GM19397 (cell line): ENCODE results near the gene PET100.
"Not testable (repeated sequence)": the region's sequence is repeated elsewhere in the genome, so short reads cannot be mapped to it uniquely, and the experiment has no call there.

Source experiments
- ATAC-seq: cut with Tn5 transposase; IDR thresholded peaks from one replicate; pipeline ENCODE4 v1.9.1; 2021; ENCODE audit warnings: mild to moderate bottlenecking, moderate library complexity; ENCODE audit not compliant: unreplicated experiment

Gene PET100

DNA sequence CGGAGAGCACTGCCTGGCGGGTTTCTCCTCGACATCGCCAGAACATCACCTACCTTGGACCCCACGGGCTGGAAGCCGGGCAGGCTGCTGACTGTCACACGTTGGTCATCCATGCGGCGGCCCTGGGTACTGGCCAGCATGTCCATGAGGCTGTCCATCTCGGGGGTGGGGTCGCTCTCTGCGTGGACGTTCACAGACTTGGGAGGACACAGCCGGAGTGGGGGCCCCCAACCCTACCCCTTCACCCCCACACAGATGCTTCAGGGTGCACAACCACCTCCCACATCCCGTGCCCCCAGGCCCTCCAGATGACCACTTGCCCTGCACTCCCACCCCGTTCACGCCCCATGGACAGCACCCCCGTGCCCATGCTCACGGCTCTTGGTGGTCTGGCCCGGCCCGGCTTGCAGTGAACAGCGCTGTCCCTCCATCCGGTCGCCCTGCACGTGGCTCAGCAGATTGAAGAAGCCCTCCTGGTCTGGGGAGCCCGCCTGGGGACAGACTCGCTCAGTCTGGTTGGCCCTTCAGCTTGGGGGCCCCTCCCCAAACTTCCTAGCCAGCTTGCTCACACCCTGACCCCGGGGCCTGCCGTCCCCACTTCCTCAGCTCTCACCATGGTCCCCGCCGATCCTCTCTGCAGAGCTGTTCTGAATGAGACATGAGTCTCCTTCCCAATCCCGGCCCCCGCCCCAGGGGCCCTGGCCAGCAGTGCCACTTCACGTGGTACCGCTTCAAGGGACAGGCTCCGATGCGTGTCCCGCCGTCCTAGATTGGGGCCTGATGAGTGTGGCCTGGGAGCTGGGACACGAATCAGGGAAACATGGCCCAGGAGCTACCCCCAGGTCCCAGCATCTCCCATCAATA, 3.0 kb downstream of the PET100 start:
- ATAC-seq = no peak

DNA sequence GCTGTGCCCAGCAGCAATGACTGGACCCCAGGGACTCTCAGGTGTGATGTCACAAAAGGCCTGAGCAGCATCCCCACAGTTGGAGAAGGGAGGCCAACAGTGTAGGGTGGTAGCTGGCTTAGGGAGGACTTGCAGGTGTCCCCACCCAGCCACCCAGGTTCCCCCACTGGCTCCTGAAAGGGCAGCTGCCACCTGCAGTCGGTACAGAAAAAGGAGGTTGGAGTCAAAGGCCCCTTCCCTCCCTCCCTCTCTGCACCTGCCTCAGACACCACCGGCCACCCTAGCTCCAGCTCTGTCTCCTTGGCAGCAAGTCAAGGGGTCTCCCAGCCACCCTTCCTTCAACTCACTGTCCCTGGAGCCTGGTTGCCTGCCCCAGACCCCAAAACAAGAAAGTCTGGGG, 4.1 kb downstream of the PET100 start, which contains the start of gene PCP2:
PCP2 (minus strand) TSS at position 22 of the 400 bp plus-strand sequence. CDS start 262 bp downstream, outside the sequence.
- ATAC-seq = no peak

DNA sequence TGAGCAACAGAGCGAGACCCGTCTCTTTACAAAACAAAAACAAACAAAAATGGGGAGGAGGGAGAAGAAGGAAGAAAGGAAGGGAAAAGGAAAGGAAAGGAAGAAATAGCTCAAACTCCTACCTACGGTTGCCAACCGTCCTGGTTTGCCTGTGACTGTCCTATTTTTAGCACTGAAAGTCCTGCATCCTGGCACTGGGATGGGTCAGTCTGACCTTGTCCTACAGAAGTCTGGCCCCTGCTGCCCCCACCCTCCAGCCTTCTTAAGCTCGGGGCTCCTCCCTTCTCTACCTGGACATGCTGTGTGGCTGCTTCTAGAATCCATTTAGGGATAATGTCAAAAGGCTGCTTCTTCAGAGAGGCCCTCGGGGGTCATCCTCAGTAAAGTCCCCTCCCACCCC, 6.1 kb downstream of the PET100 start:
- no peak for ATAC-seq

DNA sequence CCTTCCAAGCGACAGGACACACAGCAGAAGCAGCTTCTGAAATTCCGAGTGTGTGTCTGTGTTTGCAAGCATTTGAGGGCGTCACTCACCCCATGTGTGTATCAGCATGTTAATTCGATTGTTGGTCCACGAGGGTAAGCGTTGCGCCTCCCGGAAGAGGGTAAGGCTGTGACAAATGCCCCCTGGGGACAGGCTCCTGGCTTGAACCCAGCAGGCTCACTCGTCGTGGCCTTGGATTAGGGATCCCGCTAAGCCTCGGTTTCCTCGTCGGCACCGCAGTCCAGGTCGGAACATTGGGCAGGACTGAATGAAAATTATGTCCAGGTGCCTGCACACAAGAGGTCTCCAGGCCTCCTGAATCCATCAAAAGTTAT, 6.7 kb downstream of the PET100 start:
- ATAC-seq = no peak

DNA sequence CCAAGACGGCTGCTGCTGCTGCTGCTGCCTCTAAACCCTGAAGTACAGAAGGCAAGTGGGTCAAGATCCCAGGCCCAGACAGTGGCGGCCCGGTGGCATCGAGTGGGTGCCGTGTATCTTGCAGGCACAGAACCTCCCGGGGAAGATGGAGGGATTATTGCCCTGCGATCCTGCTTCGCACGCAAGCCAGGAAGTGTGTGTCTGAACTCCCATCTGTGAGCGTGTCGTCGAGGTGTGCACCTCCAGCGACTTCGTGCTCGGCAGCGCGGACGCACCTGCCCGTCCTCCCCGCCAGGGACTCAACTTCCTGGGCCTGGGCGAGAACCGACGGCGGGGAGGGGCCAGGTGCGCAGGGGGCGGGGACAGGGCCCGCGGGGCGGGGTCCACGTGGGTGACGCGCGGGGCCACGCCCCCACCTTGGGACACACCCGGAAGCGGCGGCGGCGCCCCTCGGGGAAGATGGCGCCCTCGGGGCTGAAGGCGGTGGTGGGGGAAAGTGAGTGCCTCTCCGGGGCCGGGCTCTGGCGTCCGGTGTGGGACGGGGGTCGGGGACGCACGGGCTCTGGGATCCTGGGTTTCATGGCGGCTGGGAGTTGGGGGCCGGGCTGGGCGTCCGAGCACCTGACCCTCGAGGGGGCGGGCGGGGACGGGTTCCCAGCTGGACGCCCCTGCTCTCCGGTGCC, 7.2 kb downstream of the PET100 start, which contains the start of gene STXBP2:
STXBP2 (plus strand) TSS at position 420 of the 683 bp plus-strand sequence; CDS start at position 460, 40 bp downstream.
- ATAC-seq = peak; percentile 69

DNA sequence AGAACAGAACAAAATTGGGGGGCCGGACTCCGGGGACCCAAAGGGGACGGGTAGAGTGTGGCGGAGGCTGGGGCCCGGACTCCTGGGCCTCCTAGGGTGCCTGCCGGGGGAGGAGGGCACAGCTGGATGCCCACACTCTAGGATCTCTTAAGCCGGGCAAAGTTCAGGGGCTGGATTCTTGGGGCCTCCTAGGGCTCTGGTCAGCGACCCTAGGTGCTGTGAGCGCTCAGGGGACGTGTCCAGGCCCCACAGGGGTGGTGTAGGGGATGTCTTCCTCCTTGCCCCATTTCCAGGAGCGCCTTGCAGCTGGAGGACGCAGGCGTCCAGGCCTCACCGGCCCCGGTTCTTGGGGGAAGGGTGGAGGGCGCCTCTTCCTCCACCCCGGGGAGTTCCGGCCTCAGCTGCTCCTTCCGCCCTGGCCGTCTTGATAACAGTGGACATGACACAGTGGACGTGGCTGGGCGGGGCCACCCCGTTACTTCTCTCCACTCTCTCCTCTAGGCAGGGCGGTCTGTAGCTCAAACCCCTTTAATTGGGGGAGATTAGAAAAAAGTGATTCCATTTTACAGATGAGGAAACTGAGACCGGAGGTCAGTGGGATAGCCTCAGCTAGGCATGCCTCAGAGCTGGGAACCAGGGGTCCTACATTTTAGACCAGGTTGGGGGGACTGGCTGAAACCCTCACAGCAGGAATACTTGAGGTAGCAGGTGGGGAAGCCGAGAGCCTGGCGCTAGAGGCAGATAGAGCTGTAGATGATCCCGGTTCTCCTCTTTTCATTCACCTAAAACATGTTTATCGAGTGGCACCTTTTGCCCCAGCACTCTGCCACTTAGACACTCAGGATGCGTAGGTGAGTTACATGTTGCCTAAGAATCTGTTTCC, 8.0 kb downstream of the PET100 start:
- ATAC-seq = no peak

DNA sequence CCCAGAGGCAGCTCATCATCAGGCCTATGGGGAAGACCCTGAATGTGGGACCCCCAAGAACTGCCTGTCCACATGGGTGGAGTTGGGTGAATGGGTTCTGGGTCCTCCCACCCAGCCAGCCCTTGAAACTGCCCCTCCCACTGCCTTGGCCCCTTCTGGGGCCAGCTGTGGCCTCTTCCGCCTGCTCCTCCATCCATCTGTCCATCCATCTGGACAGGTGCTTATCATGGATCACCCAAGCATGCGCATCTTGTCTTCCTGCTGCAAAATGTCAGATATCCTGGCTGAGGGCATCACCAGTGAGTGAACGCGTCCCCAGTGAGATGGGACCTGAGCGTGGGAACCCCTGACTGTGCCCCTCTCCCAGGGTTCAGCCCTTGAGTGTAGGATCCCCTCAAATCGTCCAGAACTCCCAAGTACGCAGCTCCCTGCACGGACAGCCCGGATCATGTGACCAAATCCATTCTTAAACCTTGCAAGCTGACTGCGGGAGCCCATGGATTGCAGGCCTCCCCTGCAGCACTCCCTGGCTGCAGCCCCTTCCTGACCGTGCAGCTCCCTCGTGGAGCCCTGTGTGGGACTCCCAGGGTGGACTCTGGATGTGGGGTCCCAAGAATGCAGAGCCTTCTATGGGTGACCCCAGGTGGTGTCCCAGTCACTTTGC, 9.3 kb downstream of the PET100 start:
- no peak for ATAC-seq

DNA sequence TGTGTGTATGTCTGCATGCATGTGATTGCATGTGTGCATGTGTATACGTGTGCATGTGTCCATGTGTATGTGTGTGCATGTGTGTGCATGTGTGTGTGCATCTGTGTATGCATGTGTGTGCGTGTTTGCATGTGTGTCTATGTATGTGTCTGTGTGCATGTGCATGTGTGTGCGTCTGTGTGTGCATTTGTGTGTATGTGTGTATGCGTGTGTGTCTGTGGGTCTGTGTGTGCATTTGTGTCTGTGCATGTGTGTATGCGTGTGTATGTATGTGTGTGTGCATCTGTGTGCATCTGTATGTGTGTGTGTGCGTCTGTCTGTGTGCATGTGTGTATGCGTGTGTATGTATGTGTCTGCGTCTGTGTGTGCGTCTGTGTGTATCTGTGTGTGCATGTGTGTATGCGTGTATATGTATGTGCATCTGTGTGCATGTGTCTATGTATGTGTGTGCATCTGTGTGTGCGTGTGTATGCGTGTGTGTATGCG, 10.3 kb downstream of the PET100 start:
- no peak for ATAC-seq

DNA sequence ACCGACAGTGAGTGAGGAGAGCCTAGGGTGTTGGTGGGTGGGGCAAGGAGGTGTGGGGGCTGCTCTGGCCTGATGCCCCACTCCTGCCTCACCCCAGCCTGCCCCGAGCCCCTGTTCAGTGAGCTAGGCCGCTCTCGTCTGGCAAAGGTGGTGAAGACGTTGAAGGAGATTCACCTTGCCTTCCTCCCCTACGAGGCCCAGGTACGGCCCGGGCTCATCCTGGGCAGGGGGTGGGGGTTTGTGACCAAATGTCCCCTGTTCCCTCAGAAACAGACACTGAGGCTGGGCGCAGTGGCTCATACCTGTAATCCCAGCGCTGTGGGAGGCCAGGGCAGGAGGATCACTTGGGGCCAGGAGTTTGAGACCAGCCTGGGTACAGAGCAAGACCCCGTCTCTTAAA, 11.2 kb downstream of the PET100 start:
- ATAC-seq = no peak

DNA sequence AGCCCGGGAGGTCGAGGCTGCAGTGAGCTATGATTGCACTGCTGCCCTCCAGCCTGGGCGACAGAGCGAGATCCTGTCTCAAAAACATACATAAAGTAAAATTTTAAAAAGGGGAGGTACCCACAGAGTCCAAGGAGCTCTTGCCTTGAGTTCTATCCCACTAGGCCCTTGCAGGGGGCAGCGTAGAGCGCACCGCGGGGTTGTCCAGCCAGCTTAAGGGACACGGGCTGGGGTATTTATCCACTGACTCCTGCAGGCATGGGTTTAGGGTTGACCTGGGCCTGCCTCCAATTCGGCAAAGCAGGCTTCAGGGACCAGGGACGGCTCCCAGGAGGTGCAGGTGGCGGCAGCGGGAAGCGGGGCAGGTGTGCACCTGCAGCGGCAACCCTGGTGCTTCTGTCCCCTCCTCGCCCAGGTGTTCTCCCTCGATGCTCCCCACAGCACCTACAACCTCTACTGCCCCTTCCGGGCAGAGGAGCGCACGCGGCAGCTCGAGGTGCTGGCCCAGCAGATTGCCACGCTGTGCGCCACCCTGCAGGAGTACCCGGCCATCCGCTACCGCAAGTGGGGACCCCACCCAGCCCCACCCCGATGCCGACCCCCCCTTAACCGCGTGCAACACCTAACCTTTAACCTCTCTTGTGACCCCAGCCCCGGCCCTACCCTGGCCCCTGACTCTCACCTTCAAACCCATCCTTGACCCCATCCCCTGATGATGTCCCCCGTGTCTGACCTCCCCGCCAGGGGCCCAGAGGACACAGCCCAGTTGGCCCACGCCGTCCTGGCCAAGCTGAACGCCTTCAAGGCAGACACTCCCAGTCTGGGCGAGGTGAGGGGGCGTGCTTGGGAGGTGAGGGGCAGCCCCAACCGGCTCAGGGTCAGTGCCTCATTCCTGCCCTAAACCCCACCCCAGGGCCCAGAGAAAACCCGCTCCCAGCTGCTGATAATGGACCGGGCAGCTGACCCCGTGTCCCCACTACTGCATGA, 12.0 kb downstream of the PET100 start:
- ATAC-seq = no peak

DNA sequence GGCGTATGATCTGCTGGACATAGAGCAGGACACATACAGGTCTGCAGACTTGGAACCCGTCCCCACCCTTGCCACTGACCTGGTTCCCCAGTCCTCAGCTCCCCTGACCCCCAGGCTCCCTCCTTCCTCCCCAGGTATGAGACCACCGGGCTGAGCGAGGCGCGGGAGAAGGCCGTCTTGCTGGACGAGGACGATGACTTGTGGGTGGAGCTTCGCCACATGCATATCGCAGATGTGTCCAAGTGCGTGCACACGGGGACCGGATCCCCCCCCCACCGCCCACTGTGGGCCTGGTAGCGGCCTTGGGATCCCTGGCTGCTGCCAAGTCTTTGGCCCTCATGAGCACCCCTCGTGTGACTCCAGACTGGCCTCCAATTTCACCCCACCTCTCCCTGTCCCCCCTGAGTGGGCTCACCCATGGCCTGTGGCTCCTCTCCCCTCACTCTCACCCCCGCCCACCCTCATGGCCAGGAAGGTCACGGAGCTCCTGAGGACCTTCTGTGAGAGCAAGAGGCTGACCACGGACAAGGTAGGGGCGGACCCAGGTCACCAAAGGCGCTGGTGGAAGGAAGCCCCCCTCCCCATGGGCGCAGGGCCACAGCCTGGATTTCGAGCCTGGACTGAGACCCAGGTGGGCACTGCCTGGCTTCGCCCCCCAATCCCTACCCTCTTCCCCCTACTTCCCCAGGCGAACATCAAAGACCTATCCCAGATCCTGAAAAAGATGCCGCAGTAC, 12.9 kb downstream of the PET100 start:
- no peak for ATAC-seq

DNA sequence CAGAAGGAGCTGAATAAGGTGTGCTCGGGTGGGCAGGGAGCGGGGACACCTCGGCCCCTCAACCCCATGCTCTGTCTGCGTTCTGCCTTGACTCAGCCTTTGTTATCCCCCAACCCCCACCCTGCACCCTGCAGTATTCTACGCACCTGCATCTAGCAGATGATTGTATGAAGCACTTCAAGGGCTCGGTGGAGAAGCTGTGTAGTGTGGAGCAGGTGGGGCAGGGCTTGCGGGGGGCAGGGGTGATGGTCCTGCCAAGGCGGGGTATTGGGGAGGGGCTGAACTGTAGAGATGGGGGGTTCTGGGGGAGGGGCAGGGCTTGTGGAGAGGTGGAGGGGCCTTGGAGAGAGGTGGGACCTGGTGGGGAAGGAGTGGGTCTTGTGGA, 13.4 kb downstream of the PET100 start:
- ATAC-seq = no peak

DNA sequence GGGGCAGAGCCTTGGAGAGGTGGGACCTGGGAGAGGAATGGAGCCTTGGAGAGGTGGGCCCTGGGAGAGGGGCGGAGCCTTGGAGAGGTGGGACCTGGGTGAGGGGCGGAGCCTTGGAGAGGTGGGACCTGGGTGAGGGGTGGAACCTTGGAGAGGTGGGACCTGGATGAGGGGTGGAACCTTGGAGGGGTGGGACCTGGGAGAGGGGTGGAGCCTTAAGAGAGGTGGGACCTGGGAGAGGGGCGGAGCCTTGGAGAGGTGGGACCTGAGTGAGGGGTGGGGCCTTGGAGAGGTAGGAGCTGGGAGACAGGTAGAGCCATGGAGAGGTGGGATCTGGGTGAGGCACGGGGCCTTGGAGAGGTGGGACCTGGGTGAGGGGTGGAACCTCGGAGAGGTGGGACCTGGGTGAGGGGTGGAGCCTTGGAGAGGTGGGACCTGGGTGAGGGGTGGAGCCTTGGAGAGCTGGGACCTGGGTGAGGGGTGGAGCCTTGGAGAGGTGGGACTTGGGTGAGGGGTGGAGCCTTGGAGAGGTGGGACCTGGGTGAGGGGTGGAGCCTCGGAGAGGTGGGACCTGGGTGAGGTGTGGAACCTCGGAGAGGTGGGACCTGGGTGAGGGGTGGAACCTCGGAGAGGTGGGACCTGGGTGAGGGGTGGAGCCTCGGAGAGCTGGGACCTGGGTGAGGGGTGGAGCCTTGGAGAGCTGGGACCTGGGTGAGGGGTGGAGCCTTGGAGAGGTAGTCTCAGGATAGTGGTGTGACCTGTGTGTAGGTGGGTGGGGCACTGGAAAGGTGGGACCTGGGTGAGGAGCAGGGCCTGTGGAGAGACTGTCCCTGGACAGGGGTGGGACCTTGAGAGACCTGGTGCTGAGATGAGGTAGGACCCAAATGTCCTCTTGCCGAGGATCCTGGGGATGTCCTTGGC, 14.3 kb downstream of the PET100 start:
- not testable (repeated sequence) for ATAC-seq

DNA sequence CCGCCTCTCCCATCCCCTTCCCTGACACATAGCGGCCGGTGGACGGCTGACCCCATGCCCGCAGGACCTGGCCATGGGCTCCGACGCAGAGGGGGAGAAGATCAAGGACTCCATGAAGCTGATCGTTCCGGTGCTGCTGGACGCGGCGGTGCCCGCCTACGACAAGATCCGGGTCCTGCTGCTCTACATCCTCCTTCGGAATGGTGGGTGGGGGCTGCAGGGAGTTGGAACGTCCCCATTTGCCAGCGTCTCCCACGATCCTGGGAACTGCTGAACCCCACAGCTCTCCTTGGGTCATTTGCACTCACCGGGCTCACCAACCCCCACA, 14.9 kb downstream of the PET100 start:
- no peak for ATAC-seq

DNA sequence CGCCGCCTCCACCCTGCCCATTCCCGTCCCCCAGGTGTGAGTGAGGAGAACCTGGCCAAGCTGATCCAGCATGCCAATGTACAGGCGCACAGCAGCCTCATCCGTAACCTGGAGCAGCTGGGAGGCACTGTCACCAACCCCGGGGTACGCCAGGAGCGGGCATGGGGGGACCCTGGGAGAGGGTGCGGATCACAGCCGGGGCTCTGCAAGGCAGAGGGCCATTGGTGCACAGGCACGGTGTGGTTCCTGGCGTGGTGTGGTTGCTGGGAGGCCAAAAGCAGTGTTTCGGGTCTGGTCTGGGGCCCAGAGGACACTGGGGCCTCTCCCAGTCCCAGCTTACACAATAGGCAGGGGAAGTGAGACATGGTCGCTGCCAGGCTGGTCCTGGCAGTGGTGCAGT, 15.6 kb downstream of the PET100 start:
- ATAC-seq = no peak

DNA sequence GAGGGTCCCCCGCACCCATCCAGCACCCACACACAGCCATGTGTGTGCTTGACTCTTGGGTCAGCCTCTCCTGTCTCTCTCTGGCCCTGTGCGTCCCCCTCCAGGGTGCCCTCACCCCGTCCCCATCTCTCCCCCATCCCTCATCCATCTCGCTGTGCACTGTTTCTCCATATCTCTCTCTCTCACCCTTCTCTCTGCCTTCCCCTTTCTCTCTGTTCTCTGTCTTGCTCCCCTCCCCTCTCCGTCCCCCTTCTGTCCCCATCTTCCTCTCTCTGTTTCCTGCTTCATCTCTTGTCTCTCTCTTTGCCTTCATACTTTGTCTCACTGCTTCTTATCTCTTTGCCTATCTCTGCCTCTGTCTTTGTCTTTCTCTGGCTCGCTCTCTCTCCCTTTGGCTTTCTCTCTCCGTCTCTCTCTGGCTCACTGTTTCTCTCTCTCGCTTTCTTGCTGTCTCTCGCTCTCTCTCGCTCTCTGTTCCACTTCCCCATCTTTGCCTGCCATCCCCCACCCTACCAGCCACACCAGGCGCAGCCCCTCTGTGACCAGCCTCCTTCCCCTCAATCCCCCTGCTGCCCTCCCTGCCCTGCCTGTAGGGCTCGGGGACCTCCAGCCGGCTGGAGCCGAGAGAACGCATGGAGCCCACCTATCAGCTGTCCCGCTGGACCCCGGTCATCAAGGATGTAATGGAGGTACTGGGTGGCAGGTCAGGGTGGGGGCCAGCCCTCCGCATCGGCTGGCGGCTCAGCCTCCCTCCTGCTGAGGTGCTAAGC, 16.2 kb downstream of the PET100 start:
- no peak for ATAC-seq

DNA sequence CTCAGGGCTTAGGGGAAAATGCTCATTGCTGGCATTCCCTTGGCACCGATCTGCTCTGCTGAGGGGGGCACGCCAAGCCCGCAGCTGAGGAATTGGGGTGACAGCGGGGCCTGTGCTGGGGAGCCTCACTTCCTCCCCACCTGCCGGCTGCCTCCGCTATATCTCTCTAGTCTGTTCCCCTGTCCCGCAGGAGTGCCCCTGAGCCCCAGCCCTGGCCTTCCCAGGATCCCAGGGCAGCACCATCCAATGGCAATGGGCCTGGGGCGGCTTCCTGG, 16.8 kb downstream of the PET100 start:
- ATAC-seq = no peak
